ENCODE results near the gene TPCN1. TPM values are rescaled to one million over a fixed set of nuclear protein-coding genes. Genes with fewer than 3 reads are reported as not detected.

The TPCN1 gene
- total and polyA plus RNA-seq, 2 of the 13 experiments (the other 11 are each of a cell fraction or from before 2014, with no cell fraction given) = 8.0 to 26.8 TPM

DNA sequence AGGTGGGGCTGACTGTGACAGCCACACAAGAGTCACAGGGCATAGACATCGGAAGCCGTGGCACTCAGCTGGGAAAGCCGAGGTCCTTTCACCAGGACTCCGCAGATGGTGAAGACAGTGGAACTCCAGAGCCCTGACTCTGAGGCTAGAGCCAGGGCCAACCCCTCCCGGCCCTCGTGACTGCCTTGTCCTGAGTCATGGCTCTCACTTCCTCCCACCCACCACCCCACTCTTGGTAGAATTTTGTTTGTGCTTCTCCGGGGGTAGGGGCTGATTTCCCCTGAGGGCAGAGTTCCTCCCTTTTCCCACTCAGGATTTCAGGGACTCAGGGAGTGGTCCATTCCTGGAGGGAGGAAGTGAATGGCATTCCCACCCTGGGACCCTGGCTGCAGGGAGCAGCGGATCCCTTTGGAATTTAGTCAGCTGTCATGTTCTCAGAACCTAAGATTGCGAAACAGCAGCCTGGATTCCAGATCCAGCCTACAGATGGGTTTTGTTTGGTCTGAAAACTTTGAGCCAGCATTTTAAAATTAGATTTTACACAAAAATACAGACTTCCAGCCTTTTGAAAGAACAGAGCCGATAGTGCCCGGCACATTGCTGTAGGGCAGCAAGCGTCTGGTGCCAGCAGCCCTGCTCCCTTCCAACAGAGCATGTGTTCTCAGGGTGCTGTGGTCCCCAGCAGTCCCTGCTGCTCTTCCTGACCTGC, 50.7 kb downstream of the TPCN1 start (continued):
- TF ChIP-seq TBX2 (CRISPR knock-in tag; IDR thresholded peaks at IDR 0.05; ENCODE audit: borderline replicate concordance) (0 out of 2 replicates have a peak, but pooled peaks have one; percentile 39), ZNF746 (CRISPR knock-in tag; IDR thresholded peaks at IDR 0.05) (0 out of 2 replicates have a peak, but pooled peaks have one; percentile 31), ZSCAN21 (CRISPR knock-in tag; IDR thresholded peaks at IDR 0.05; ENCODE audit: borderline replicate concordance) (no peak), ZNF12 (CRISPR knock-in tag; IDR thresholded peaks at IDR 0.05) (no peak), ZNF331 (CRISPR knock-in tag; IDR thresholded peaks at IDR 0.05) (peak; percentile 42; the same call in 1 of the 2 replicates), POLR2AphosphoS2 (IDR thresholded peaks at IDR 0.05; ENCODE audit: low read depth, low read length) (no peak), ZBTB38 (CRISPR knock-in tag; IDR thresholded peaks at IDR 0.05) (0 out of 2 replicates have a peak, but pooled peaks have one; percentile 16), SNAI1 (CRISPR knock-in tag; IDR thresholded peaks at IDR 0.05; ENCODE audit: borderline replicate concordance) (no peak), ZNF749 (CRISPR knock-in tag; IDR thresholded peaks at IDR 0.05; ENCODE audit: borderline replicate concordance) (no peak), ZSCAN12 (CRISPR knock-in tag; IDR thresholded peaks at IDR 0.05) (no peak), ZFP36L1 (CRISPR knock-in tag; IDR thresholded peaks at IDR 0.05) (no peak), MLLT10 (CRISPR knock-in tag; IDR thresholded peaks at IDR 0.05) (no peak), ZEB1 (IDR thresholded peaks at IDR 0.05; ENCODE audit: insufficient replicate concordance, low read depth) (no peak), ZNF841 (CRISPR knock-in tag; IDR thresholded peaks at IDR 0.05; ENCODE audit: borderline replicate concordance) (no peak), ZFP1 (CRISPR knock-in tag; IDR thresholded peaks at IDR 0.05) (0 out of 2 replicates have a peak, but pooled peaks have one; percentile 45), HOXA3 (CRISPR knock-in tag; IDR thresholded peaks at IDR 0.05) (peak; percentile 37), CCDC6 (CRISPR knock-in tag; IDR thresholded peaks at IDR 0.05) (no peak), LCORL (IDR thresholded peaks at IDR 0.05) (no peak), LCORL (CRISPR knock-in tag; IDR thresholded peaks at IDR 0.05) (peak; percentile 84), HNF4A (CRISPR knock-in tag; IDR thresholded peaks at IDR 0.05) (no peak), TP53 (CRISPR knock-in tag; conservative IDR thresholded peaks at IDR 0.05) (no peak), STAG1 (CRISPR knock-in tag; IDR thresholded peaks at IDR 0.05) (0 out of 2 replicates have a peak, but pooled peaks have one; percentile 6), ZNF264 (CRISPR knock-in tag; IDR thresholded peaks at IDR 0.05) (peak; percentile 29; the same call in 1 of the 2 replicates), ZFP90 (CRISPR knock-in tag; IDR thresholded peaks at IDR 0.05; ENCODE audit: borderline replicate concordance) (no peak)
- TF ChIP-seq, protein P1, sequence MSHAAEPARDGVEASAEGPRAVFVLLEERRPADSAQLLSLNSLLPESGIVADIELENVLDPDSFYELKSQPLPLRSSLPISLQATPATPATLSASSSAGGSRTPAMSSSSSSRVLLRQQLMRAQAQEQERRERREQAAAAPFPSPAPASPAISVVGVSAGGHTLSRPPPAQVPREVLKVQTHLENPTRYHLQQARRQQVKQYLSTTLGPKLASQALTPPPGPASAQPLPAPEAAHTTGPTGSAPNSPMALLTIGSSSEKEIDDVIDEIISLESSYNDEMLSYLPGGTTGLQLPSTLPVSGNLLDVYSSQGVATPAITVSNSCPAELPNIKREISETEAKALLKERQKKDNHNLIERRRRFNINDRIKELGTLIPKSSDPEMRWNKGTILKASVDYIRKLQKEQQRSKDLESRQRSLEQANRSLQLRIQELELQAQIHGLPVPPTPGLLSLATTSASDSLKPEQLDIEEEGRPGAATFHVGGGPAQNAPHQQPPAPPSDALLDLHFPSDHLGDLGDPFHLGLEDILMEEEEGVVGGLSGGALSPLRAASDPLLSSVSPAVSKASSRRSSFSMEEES (CRISPR knock-in tag; IDR thresholded peaks at IDR 0.05) = peak; percentile 80
- TF ChIP-seq, protein P2, sequence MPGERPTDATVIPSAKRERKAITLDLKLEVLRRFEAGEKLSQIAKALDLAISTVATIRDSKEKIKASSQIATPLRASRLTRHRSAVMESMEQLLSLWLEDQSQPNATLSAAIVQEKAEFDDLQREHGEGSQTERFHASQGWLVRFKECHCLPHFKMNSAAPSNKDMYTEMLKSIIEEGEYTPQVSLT (CRISPR knock-in tag; IDR thresholded peaks at IDR 0.05; ENCODE audit: borderline replicate concordance, low read depth) = 0 out of 2 replicates have a peak, but pooled peaks have one; percentile 47
- TF ChIP-seq, protein P3, sequence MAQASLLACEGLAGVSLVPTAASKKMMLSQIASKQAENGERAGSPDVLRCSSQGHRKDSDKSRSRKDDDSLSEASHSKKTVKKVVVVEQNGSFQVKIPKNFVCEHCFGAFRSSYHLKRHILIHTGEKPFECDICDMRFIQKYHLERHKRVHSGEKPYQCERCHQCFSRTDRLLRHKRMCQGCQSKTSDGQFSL (CRISPR knock-in tag; IDR thresholded peaks at IDR 0.05) = no peak
- TF ChIP-seq, protein P4, sequence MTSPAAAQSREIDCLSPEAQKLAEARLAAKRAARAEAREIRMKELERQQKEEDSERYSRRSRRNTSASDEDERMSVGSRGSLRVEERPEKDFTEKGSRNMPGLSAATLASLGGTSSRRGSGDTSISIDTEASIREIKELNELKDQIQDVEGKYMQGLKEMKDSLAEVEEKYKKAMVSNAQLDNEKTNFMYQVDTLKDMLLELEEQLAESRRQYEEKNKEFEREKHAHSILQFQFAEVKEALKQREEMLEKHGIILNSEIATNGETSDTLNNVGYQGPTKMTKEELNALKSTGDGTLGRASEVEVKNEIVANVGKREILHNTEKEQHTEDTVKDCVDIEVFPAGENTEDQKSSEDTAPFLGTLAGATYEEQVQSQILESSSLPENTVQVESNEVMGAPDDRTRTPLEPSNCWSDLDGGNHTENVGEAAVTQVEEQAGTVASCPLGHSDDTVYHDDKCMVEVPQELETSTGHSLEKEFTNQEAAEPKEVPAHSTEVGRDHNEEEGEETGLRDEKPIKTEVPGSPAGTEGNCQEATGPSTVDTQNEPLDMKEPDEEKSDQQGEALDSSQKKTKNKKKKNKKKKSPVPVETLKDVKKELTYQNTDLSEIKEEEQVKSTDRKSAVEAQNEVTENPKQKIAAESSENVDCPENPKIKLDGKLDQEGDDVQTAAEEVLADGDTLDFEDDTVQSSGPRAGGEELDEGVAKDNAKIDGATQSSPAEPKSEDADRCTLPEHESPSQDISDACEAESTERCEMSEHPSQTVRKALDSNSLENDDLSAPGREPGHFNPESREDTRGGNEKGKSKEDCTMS (CRISPR knock-in tag; conservative IDR thresholded peaks at IDR 0.05) = no peak
